ENCODE measurements around the gene KLF2.

The KLF2 gene

GRCh38 chr19:16375157-16375935 lies 50.7 kb downstream of the KLF2 start:
- DNase-seq = no peak

- no peak for DNase-seq
Measured at GRCh38 chr19:16375936-16376185, 51.2 kb downstream of the KLF2 start.

GRCh38 chr19:16376241-16376640 lies 51.6 kb downstream of the KLF2 start:
- no peak for DNase-seq

GRCh38 chr19:16376649-16377048 lies 52.0 kb downstream of the KLF2 start:
- DNase-seq = no peak

- no peak for DNase-seq
Measured at GRCh38 chr19:16377521-16377920, 52.9 kb downstream of the KLF2 start.
